ENCODE data around the gene PNPT1.
A peak's percentile ranks its signal among the peaks of the same experiment; 100 is the strongest.
"Not testable (repeated sequence)": the region's sequence is repeated elsewhere in the genome, so short reads cannot be mapped to it uniquely, and the experiment has no call there.

Gene PNPT1

GRCh38 chr2:55719852-55720251, 26.2 kb upstream of the PNPT1 start:
- Histone ChIP-seq H3K4me2 (no peak overlapping the region), H3K79me2 (ENCODE audit: insufficient read depth, low read depth) (no peaks in the 10 kb centered on the region), H4K20me1 (ENCODE audit: insufficient read depth) (no peaks in the 10 kb centered on the region), H3K27ac (no peak overlapping the region), H3K36me3 (ENCODE audit: insufficient read depth) (no peaks in the 10 kb centered on the region), H3K4me1 (ENCODE audit: low read depth, poor library complexity, severe bottlenecking) (peaks cover 10% of the 10 kb centered on the region), H3K4me3 (IDR thresholded peaks at IDR 0.05; ENCODE audit: insufficient read depth, low read depth, low read length) (no peak overlapping the region), H3K9ac (no peak overlapping the region), H2AFZ (ENCODE audit: low read depth) (no peak overlapping the region), H3K27me3 (ENCODE audit: insufficient read depth, low read depth) (no peaks in the 10 kb centered on the region)
- no peak for TF ChIP-seq CTCF (conservative IDR thresholded peaks at IDR 0.05; ENCODE audit: low read depth, low read length)

- H3K27ac ChIP-seq, result no peak overlapping the region
- H4K20me1 ChIP-seq (ENCODE audit: insufficient read depth), result no peaks in the 10 kb centered on the region
- no peak overlapping the region for H3K4me3 ChIP-seq (IDR thresholded peaks at IDR 0.05; ENCODE audit: insufficient read depth, low read depth, low read length)
- peak overlapping the region; percentile 61 for H3K4me2 ChIP-seq
- no peaks in the 10 kb centered on the region for H3K27me3 ChIP-seq (ENCODE audit: insufficient read depth, low read depth)
- no peaks in the 10 kb centered on the region for H3K79me2 ChIP-seq (ENCODE audit: insufficient read depth, low read depth)
- H3K36me3 ChIP-seq (ENCODE audit: insufficient read depth), result no peaks in the 10 kb centered on the region
- peak overlapping the region; percentile 15; the same call in 1 of the 2 replicates for H2AFZ ChIP-seq (ENCODE audit: low read depth)
- peaks cover 10% of the 10 kb centered on the region for H3K4me1 ChIP-seq (ENCODE audit: low read depth, poor library complexity, severe bottlenecking)
- TF ChIP-seq CTCF (conservative IDR thresholded peaks at IDR 0.05; ENCODE audit: low read depth, low read length), result peak; percentile 96
- no peak overlapping the region for H3K9ac ChIP-seq
Observed at GRCh38 chr2:55718165-55719008, 24.7 kb upstream of the PNPT1 start.

- Histone ChIP-seq H3K36me3 (ENCODE audit: insufficient read depth) (no peaks in the 10 kb centered on the region), H3K4me3 (IDR thresholded peaks at IDR 0.05; ENCODE audit: insufficient read depth, low read depth, low read length) (no peak overlapping the region), H2AFZ (ENCODE audit: low read depth) (no peak overlapping the region), H3K4me1 (ENCODE audit: low read depth, poor library complexity, severe bottlenecking) (peaks cover 10% of the 10 kb centered on the region), H3K27ac (no peak overlapping the region), H3K4me2 (no peak overlapping the region), H4K20me1 (ENCODE audit: insufficient read depth) (no peaks in the 10 kb centered on the region), H3K79me2 (ENCODE audit: insufficient read depth, low read depth) (no peaks in the 10 kb centered on the region), H3K27me3 (ENCODE audit: insufficient read depth, low read depth) (no peaks in the 10 kb centered on the region), H3K9ac (no peak overlapping the region)
- no peak for TF ChIP-seq CTCF (conservative IDR thresholded peaks at IDR 0.05; ENCODE audit: low read depth, low read length)
Observed at GRCh38 chr2:55715626-55716025, 22.0 kb upstream of the PNPT1 start.

- not testable (repeated sequence) for H2AFZ ChIP-seq (ENCODE audit: low read depth); H3K9ac ChIP-seq; H3K36me3 ChIP-seq (ENCODE audit: insufficient read depth); H3K4me1 ChIP-seq (ENCODE audit: low read depth, poor library complexity, severe bottlenecking); H3K27me3 ChIP-seq (ENCODE audit: insufficient read depth, low read depth); H4K20me1 ChIP-seq (ENCODE audit: insufficient read depth); H3K79me2 ChIP-seq (ENCODE audit: insufficient read depth, low read depth); H3K4me3 ChIP-seq (IDR thresholded peaks at IDR 0.05; ENCODE audit: insufficient read depth, low read depth, low read length); H3K4me2 ChIP-seq; H3K27ac ChIP-seq
Observed at GRCh38 chr2:55715178-55715577, 21.5 kb upstream of the PNPT1 start.

GRCh38 chr2:55712477-55713060, 18.9 kb upstream of the PNPT1 start:
- Histone ChIP-seq H3K4me1 (ENCODE audit: low read depth, poor library complexity, severe bottlenecking) (no peaks in the 10 kb centered on the region), H2AFZ (ENCODE audit: low read depth) (no peak overlapping the region), H3K36me3 (ENCODE audit: insufficient read depth) (no peaks in the 10 kb centered on the region), H3K9ac (no peak overlapping the region), H4K20me1 (ENCODE audit: insufficient read depth) (no peaks in the 10 kb centered on the region), H3K79me2 (ENCODE audit: insufficient read depth, low read depth) (no peaks in the 10 kb centered on the region), H3K4me3 (IDR thresholded peaks at IDR 0.05; ENCODE audit: insufficient read depth, low read depth, low read length) (no peak overlapping the region), H3K27me3 (ENCODE audit: insufficient read depth, low read depth) (no peaks in the 10 kb centered on the region), H3K27ac (no peak overlapping the region), H3K4me2 (no peak overlapping the region)
- no peak for TF ChIP-seq CTCF (conservative IDR thresholded peaks at IDR 0.05; ENCODE audit: low read depth, low read length)

Measured in KMS-11 (cell line).